ENCODE measurements around the gene ATOH8.
"Not testable (repeated sequence)": the region's sequence is repeated elsewhere in the genome, so short reads cannot be mapped to it uniquely, and the experiment has no call there.

The ATOH8 gene

GRCh38 chr2:85753525-85754312, at the start of gene ATOH8:
ATOH8 (plus strand) TSS chr2:85753991; CDS start chr2:85754190, 199 bp downstream.
- peak; percentile 64 to 75 for DNase-seq

GRCh38 chr2:85704038-85704437, 49.8 kb upstream of the ATOH8 start:
- DNase-seq, result no peak

- DNase-seq, result no peak
These were observed 48.8 kb upstream of the ATOH8 start for GRCh38 chr2:85704800-85705679.

DNA sequence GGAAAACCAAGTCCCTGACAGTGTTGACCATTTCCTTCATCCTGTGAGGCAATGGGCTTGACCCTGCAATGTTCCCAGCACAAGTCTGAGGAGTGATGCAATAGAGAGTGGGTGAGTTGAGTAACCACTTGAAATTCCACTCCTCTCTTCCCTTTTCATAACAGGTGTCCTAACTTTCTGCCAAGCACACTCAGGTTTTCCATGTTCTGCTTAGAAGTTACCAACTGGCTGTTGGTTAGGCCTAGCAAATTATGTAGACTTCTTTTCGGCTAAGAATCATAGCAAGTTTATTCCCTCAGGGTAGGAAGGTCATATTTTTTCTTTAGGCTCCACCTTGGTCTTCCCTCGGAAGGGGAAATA, 48.1 kb upstream of the ATOH8 start:
- DNase-seq, result no peak

DNA sequence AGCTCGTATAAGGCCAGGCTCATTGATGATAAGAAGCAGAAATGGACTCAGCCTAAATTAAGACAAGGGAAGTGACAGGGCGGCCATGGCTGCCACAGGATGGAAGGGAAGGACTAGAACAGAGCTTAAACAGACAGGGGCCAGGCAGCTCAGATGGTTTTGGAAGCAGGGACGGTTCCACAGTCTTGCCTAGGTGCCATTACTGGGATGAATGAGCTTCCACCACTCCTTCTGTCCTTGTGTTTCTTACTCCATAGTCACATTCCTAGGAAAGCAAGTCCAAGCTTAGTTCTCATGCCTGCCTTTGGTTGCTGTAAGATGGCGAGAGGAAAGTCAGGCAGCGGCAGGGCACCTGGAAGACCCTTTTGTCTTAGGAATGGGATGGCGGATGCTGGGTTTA, 47.7 kb upstream of the ATOH8 start:
- DNase-seq, result no peak

GRCh38 chr2:85706599-85707296, 47.0 kb upstream of the ATOH8 start:
- no peak for DNase-seq

- DNase-seq, result peak; percentile 43 to 69
These were observed 46.5 kb upstream of the ATOH8 start for GRCh38 chr2:85707304-85707703.

GRCh38 chr2:85708641-85709040, 45.1 kb upstream of the ATOH8 start:
- no peak for DNase-seq

- DNase-seq, result no peak
These were observed 44.4 kb upstream of the ATOH8 start for GRCh38 chr2:85709401-85709811.

- no peak for DNase-seq
These were observed 42.9 kb upstream of the ATOH8 start for GRCh38 chr2:85710687-85711577.

GRCh38 chr2:85711578-85712060, 42.2 kb upstream of the ATOH8 start:
- no peak for DNase-seq

- no peak for DNase-seq
These were observed 41.5 kb upstream of the ATOH8 start for GRCh38 chr2:85712336-85712735.

DNA sequence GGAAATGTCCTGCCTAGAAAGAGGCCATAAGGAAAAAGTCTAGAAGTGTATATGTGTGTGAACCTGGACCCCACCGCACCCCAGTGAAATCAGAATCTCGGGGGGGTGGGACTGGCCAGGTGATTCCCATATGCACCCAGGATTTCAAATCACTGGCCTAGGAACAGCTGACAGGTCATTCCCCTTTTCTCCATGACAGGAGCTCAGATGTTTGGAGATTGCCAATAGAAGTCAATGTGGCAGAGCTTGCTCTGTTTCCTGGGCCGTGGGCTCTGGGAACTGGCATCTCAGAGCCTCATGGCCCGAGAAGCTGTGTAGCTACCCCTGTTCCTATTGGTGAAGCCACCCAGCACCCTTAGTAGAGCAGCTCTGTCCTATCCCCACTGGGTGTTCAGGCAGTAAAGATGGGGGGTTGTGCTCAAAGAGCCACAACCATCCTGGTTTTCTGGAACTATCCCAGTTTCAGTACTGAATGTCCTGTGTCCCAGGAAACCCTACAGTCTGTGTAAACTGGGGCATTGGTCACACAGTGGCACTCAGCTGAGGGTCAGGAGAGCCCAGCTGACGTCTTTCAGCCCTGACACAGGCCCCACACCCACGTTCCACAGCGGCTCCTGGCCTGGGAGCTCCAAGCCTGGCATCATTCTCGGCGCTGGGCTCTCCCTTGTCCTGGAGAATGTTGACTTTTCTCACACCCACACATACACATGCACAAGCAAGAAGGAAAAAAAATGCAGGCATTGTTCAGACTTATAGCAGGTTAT, 40.8 kb upstream of the ATOH8 start:
- no peak for DNase-seq

DNA sequence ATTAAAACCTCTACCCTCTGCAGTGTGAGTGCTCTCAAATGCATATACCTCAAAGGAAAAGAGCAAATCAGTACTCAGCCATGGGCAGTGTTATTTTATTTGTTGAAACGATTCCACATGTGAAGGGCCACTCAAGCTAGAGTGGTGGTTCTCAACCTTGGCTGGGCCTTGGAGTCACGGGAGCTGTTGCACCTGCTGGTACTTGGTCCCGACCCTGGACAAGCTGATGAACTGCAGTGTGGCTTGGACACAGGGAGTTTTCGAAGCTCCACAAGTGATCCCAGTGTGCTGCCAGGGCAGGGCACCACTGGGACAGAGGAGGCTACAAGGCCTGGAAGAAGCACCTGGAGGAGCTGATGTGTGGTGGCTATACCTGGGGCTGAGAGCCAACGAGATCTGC, 40.0 kb upstream of the ATOH8 start:
- DNase-seq, result no peak

- not testable (repeated sequence) for DNase-seq
These were observed 39.4 kb upstream of the ATOH8 start for GRCh38 chr2:85714421-85714820.

- no peak for DNase-seq
These were observed 39.0 kb upstream of the ATOH8 start for GRCh38 chr2:85714841-85715240.

GRCh38 chr2:85716346-85716914, 37.4 kb upstream of the ATOH8 start:
- no peak for DNase-seq

DNA sequence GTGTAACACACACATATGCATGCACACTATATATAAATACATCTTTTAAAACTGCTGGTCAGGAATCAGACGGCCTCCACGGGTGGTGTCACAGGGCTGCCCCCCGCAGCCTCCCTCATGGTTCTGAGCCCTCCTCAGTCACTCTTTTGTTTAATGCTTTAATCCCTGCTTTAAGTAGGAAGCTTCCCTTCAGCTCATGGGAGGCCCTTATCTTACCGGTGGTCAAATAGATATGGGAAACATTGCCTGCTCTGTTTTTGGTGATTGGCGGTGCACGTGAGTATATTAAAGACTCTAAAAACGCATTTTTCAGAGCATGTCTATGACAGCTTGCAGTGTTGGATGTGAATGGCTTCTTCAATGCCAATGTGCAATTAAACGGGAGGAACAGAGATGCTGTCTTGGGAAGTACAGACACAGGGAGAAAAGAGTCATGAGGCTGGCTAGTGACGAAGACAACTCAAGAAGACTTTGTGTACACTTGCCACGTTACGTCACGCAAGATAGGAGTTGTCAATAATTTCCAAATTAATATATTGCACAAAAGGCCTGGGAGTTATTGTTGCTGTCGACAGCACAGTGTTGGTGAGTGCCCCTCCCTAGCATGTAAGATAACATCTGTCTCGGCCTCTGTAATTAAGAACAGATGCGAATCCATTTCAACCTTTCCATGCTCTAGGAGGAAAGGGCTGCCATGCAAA, 36.3 kb upstream of the ATOH8 start:
- DNase-seq, result peak; percentile 3 to 64

DNA sequence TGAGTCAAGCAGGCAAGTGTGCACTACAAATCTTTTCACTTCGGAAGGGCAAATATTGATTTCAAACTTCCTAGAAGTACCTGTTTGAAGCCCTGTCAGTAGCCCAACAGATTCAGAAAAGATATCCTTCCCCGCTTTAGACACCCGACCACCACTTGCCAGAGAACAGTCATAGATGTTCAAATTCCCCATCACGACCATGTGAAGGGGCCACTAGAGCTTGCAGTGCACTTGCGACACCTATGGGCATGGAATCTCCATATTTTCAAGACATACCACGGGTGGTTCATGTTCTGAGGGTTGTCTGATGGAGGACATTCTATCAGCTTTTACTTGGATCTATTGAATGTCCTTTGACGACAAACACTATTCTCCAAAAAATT, 35.8 kb upstream of the ATOH8 start:
- DNase-seq, result peak; percentile 3 to 64

- no peak for DNase-seq
These were observed 34.8 kb upstream of the ATOH8 start for GRCh38 chr2:85718885-85719492.
